Karpas-422 (cell line): Measurements from ENCODE around the gene SMNDC1. TPM values are rescaled to one million over a fixed set of nuclear protein-coding genes. Genes with fewer than 3 reads are reported as not detected.
A peak's percentile ranks its signal among the peaks of the same experiment; 100 is the strongest.

Source experiments
- DNase-seq: peaks from one replicate; pipeline ENCODE4 v3.0.0-alpha.2; 2015
- H2AFZ ChIP-seq: fragments of 200-600 bp; sonication (generic); 2 replicates; pipeline ENCODE4 v1.6.1; 2014; ENCODE audit warnings: antibody characterized with exemption, low read length, mixed read lengths
- H3K27ac ChIP-seq: fragments of 200-600 bp; sonication (generic); 2 replicates; pipeline ENCODE4 v1.5.1; 2014; ENCODE audit warnings: mild to moderate bottlenecking, low read length, moderate library complexity
- H3K27me3 ChIP-seq: fragments of 200-600 bp; sonication (generic); 2 replicates; pipeline ENCODE4 v1.6.1; 2014; ENCODE audit warnings: low read length, mixed read lengths
- H3K36me3 ChIP-seq: fragments of 200-600 bp; sonication (generic); 2 replicates; pipeline ENCODE4 v1.6.1; 2014; ENCODE audit warnings: low read length, mixed read lengths; ENCODE audit not compliant: insufficient read depth
- H3K4me1 ChIP-seq: fragments of 200-600 bp; sonication (generic); 2 replicates; pipeline ENCODE4 v1.6.1; 2014; ENCODE audit warnings: mild to moderate bottlenecking, low read length, mixed read lengths
- H3K4me2 ChIP-seq: fragments of 200-600 bp; sonication (generic); 2 replicates; pipeline ENCODE4 v1.6.1; 2014; ENCODE audit warnings: low read length, low read depth, mild to moderate bottlenecking; ENCODE audit not compliant: poor library complexity, severe bottlenecking
- H3K4me3 ChIP-seq: fragments of 200-600 bp; sonication (generic); 2 replicates; pipeline ENCODE4 v1.5.1; 2014; ENCODE audit warnings: mild to moderate bottlenecking, antibody characterized with exemption, low read length, mixed read lengths
- H3K79me2 ChIP-seq: fragments of 200-600 bp; sonication (generic); 2 replicates; pipeline ENCODE4 v1.6.1; 2014; ENCODE audit warnings: mild to moderate bottlenecking, low read length, mixed read lengths
- H3K9ac ChIP-seq: fragments of 200-600 bp; sonication (generic); 2 replicates; pipeline ENCODE4 v1.6.0; 2014; ENCODE audit warnings: low read length
- H3K9me2 ChIP-seq: fragments of 200-600 bp; sonication (generic), shearing (Covaris generic); replicated peaks from 2 replicates; pipeline ENCODE4 v1.6.0; 2014; ENCODE audit warnings: mild to moderate bottlenecking, low read length, moderate library complexity; ENCODE audit not compliant: insufficient read depth
- H3K9me3 ChIP-seq: fragments of 300-700, 200-600 bp; sonication (generic); 2 replicates; pipeline ENCODE4 v1.6.1; 2014; ENCODE audit warnings: low read length, mixed read lengths
- H4K20me1 ChIP-seq: fragments of 200-600 bp; sonication (generic); 2 replicates; pipeline ENCODE4 v1.6.1; 2014; ENCODE audit warnings: mild to moderate bottlenecking, antibody characterized with exemption, low read length, low read depth; ENCODE audit not compliant: insufficient read depth
- total RNA-seq: library from RNA; depleted of rRNA; stranded (reverse); fragments of >200 nt; shearing (Covaris generic); gene quantifications from 2 replicates; pipeline ENCODE4 v1.2.3, GENCODE V29; 2014; ENCODE audit warnings: low replicate concordance; rRNA removed

SMNDC1 gene
- total RNA-seq: 9.8 and 26.1 TPM in 2 replicates

- peak; percentile 99 for DNase-seq
- H3K4me1 ChIP-seq: peaks cover 43% of the 10 kb centered on the region
- peaks cover 48% of the 10 kb centered on the region for H3K79me2 ChIP-seq
- H3K36me3 ChIP-seq: peaks cover 34% of the 10 kb centered on the region
- no peaks in the 10 kb centered on the region for H3K27me3 ChIP-seq
- H4K20me1 ChIP-seq: peaks cover 23% of the 10 kb centered on the region; the same call in 1 of the 2 replicates
- H3K9ac ChIP-seq: peak within 1 kb of the TSS; percentile 93
- H3K4me2 ChIP-seq: peak within 1 kb of the TSS; percentile 93
- H3K27ac ChIP-seq: peak within 1 kb of the TSS; percentile 75
- H3K9me3 ChIP-seq: no peaks in the 10 kb centered on the region
- H2AFZ ChIP-seq: peak within 1 kb of the TSS; percentile 73
- peak within 1 kb of the TSS; percentile 86 for H3K4me3 ChIP-seq
- H3K9me2 ChIP-seq: no peaks in the 10 kb centered on the region
These were observed at the start of gene SMNDC1 for GRCh38 chr10:110304780-110305421. Gene SMNDC1, minus strand, starts transcription at chr10:110304920. Its CDS starts 1,333 bp downstream, at chr10:110303587.

- peak; percentile 96 for DNase-seq
- Histone ChIP-seq H3K27ac (peak overlapping the region; percentile 99), H3K36me3 (no peaks in the 10 kb centered on the region), H2AFZ (no peak overlapping the region), H4K20me1 (no peaks in the 10 kb centered on the region), H3K27me3 (no peaks in the 10 kb centered on the region), H3K9me2 (no peaks in the 10 kb centered on the region), H3K4me3 (peak overlapping the region; percentile 58; the same call in 1 of the 2 replicates), H3K4me1 (peaks cover 73% of the 10 kb centered on the region), H3K9ac (peak overlapping the region; percentile 73), H3K79me2 (no peaks in the 10 kb centered on the region), H3K9me3 (no peaks in the 10 kb centered on the region), H3K4me2 (peak overlapping the region; percentile 73)
These were observed 49.6 kb upstream of the SMNDC1 start for GRCh38 chr10:110354322-110354766.

- H2AFZ ChIP-seq: no peak overlapping the region
- no peaks in the 10 kb centered on the region for H3K9me3 ChIP-seq
- H3K36me3 ChIP-seq: no peaks in the 10 kb centered on the region
- H3K79me2 ChIP-seq: no peaks in the 10 kb centered on the region
- H3K4me1 ChIP-seq: peaks cover 65% of the 10 kb centered on the region
- H3K4me2 ChIP-seq: peak overlapping the region; percentile 73
- no peak for DNase-seq
- H4K20me1 ChIP-seq: no peaks in the 10 kb centered on the region
- peak overlapping the region; percentile 59 for H3K9ac ChIP-seq
- H3K27me3 ChIP-seq: no peaks in the 10 kb centered on the region
- peak overlapping the region; percentile 99; the same call in 1 of the 2 replicates for H3K27ac ChIP-seq
- H3K4me3 ChIP-seq: no peak overlapping the region
- no peaks in the 10 kb centered on the region for H3K9me2 ChIP-seq
These were observed 48.8 kb upstream of the SMNDC1 start for GRCh38 chr10:110353244-110354119.

- Histone ChIP-seq H3K9me3 (no peaks in the 10 kb centered on the region), H3K4me3 (no peak overlapping the region), H3K27ac (no peak overlapping the region), H4K20me1 (no peaks in the 10 kb centered on the region), H3K9ac (0 out of 2 replicates have a peak overlapping the region, but pooled peaks have one; percentile 59), H3K4me1 (peaks cover 59% of the 10 kb centered on the region), H3K27me3 (no peaks in the 10 kb centered on the region), H3K79me2 (no peaks in the 10 kb centered on the region), H2AFZ (no peak overlapping the region), H3K4me2 (peak overlapping the region; percentile 28), H3K36me3 (no peaks in the 10 kb centered on the region), H3K9me2 (no peaks in the 10 kb centered on the region)
- no peak for DNase-seq
These were observed 48.2 kb upstream of the SMNDC1 start for GRCh38 chr10:110352930-110353243.

- DNase-seq: no peak
- no peak overlapping the region for H3K9ac ChIP-seq
- no peaks in the 10 kb centered on the region for H3K9me3 ChIP-seq
- H3K27me3 ChIP-seq: no peaks in the 10 kb centered on the region
- no peaks in the 10 kb centered on the region for H3K9me2 ChIP-seq
- H3K79me2 ChIP-seq: no peaks in the 10 kb centered on the region
- peaks cover 44% of the 10 kb centered on the region for H3K4me1 ChIP-seq
- no peaks in the 10 kb centered on the region for H3K36me3 ChIP-seq
- no peak overlapping the region for H2AFZ ChIP-seq
- no peaks in the 10 kb centered on the region for H4K20me1 ChIP-seq
- H3K4me2 ChIP-seq: no peak overlapping the region
- H3K27ac ChIP-seq: no peak overlapping the region
- H3K4me3 ChIP-seq: no peak overlapping the region
These were observed 46.1 kb upstream of the SMNDC1 start for GRCh38 chr10:110350812-110351211.

- Histone ChIP-seq H3K9ac (no peak overlapping the region), H3K79me2 (no peaks in the 10 kb centered on the region), H3K9me2 (no peaks in the 10 kb centered on the region), H2AFZ (no peak overlapping the region), H4K20me1 (no peaks in the 10 kb centered on the region), H3K27ac (no peak overlapping the region), H3K36me3 (no peaks in the 10 kb centered on the region), H3K27me3 (no peaks in the 10 kb centered on the region), H3K4me2 (no peak overlapping the region), H3K4me3 (no peak overlapping the region), H3K9me3 (no peaks in the 10 kb centered on the region), H3K4me1 (peaks cover 44% of the 10 kb centered on the region)
- DNase-seq: no peak
These were observed 45.1 kb upstream of the SMNDC1 start for GRCh38 chr10:110349831-110350230.

- H3K36me3 ChIP-seq: no peaks in the 10 kb centered on the region
- no peak overlapping the region for H3K27ac ChIP-seq
- no peak for DNase-seq
- no peaks in the 10 kb centered on the region for H3K27me3 ChIP-seq
- no peak overlapping the region for H3K9ac ChIP-seq
- H3K9me2 ChIP-seq: no peaks in the 10 kb centered on the region
- H3K4me3 ChIP-seq: no peak overlapping the region
- H3K4me2 ChIP-seq: no peak overlapping the region
- H2AFZ ChIP-seq: no peak overlapping the region
- H4K20me1 ChIP-seq: no peaks in the 10 kb centered on the region
- no peaks in the 10 kb centered on the region for H3K79me2 ChIP-seq
- H3K4me1 ChIP-seq: peaks cover 44% of the 10 kb centered on the region
- H3K9me3 ChIP-seq: no peaks in the 10 kb centered on the region
These were observed 44.7 kb upstream of the SMNDC1 start for GRCh38 chr10:110349386-110349785.

GRCh38 chr10:110348336-110348735 is 43.6 kb upstream of the SMNDC1 start:
- no peaks in the 10 kb centered on the region for H4K20me1 ChIP-seq
- no peak overlapping the region for H2AFZ ChIP-seq
- H3K79me2 ChIP-seq: no peaks in the 10 kb centered on the region
- H3K9ac ChIP-seq: no peak overlapping the region
- no peak overlapping the region for H3K4me3 ChIP-seq
- H3K4me1 ChIP-seq: peaks cover 44% of the 10 kb centered on the region
- H3K9me2 ChIP-seq: no peaks in the 10 kb centered on the region
- DNase-seq: no peak
- no peak overlapping the region for H3K4me2 ChIP-seq
- H3K9me3 ChIP-seq: no peaks in the 10 kb centered on the region
- H3K27ac ChIP-seq: no peak overlapping the region
- H3K27me3 ChIP-seq: no peaks in the 10 kb centered on the region
- no peaks in the 10 kb centered on the region for H3K36me3 ChIP-seq
